Activated CD8-positive, alpha-beta memory T cell treated with anti-CD3 and anti-CD28 coated beads, Interleukin-2, amount 10 ng/mL, durations not matched to agents 7 days and 5 days (primary cell): Measurements from ENCODE around the gene SH3BGRL3. TPM values are rescaled to one million over a fixed set of nuclear protein-coding genes. Genes with fewer than 3 reads are reported as not detected.
"Not testable (repeated sequence)": the region's sequence is repeated elsewhere in the genome, so short reads cannot be mapped to it uniquely, and the experiment has no call there.

Experiments
- ATAC-seq: fragments of 150-1000 bp; cut with Tn5 transposase; one replicate; pipeline ENCODE4 v1.10.0; 2021; ENCODE audit warnings: moderate library complexity
- CTCF ChIA-PET: fragments of 350-600 bp; sonication (Branson Sonifier 250); formaldehyde crosslinking; loops from one replicate; lab custom pipeline; 2021; ENCODE audit warnings: antibody characterized with exemption; lab: Charles Lee
- DNase-seq: peaks from one replicate; pipeline ENCODE4 v3.0.0-alpha.2; 2020
- H3K27ac Mint-ChIP-seq: one replicate; pipeline ENCODE4 v1.8.0; 2021; ENCODE audit warnings: mild to moderate bottlenecking, mixed read lengths
- H3K27me3 Mint-ChIP-seq: one replicate; pipeline ENCODE4 v1.8.0; 2021; ENCODE audit warnings: mixed read lengths
- H3K36me3 Mint-ChIP-seq: one replicate; pipeline ENCODE4 v1.8.0; 2021; ENCODE audit warnings: mild to moderate bottlenecking, mixed read lengths
- H3K4me1 Mint-ChIP-seq: one replicate; pipeline ENCODE4 v1.8.0; 2021; ENCODE audit warnings: mixed read lengths
- H3K4me3 Mint-ChIP-seq: one replicate; pipeline ENCODE4 v1.8.0; 2021; ENCODE audit warnings: mild to moderate bottlenecking, moderate library complexity, mixed read lengths
- H3K9me3 Mint-ChIP-seq: one replicate; pipeline ENCODE4 v1.8.0; 2022; ENCODE audit warnings: low read depth, mixed read lengths
- total RNA-seq, 2 experiments: library from RNA; stranded (reverse); gene quantifications; one replicate each; pipeline ENCODE4 v1.2.3, GENCODE V29; 2021

Gene SH3BGRL3
- total RNA-seq, 2 experiments from 2014 or later: 562 to 632 TPM

GRCh38 chr1:26317146-26317545, 37.3 kb downstream of the SH3BGRL3 start:
- CTCF ChIA-PET: interaction anchor here (0.9 to 28.6 kb wide), 8 partner anchors 9 to 83 kb away, joined by 3 to 1010 read pairs (median 7); partner anchors contain the start of genes CEP85, SH3BGRL3 and UBXN11
- peaks cover 34% of the 10 kb centered on the region for H3K36me3 Mint-ChIP-seq
- H3K9me3 Mint-ChIP-seq: no peaks in the 10 kb centered on the region
- H3K4me1 Mint-ChIP-seq: peaks cover 70% of the 10 kb centered on the region
- DNase-seq (no peak), ATAC-seq (no peak)
- H3K27ac Mint-ChIP-seq: peak overlapping the region; percentile 69
- H3K4me3 Mint-ChIP-seq: peak overlapping the region; percentile 97
- H3K27me3 Mint-ChIP-seq: no peaks in the 10 kb centered on the region

GRCh38 chr1:26317612-26318337, 37.9 kb downstream of the SH3BGRL3 start, which contains the start of gene CD52:
Gene CD52, plus strand, starts transcription at chr1:26317958. Its CDS starts 60 bp downstream, at chr1:26318018.
- CTCF ChIA-PET: interaction anchor here (0.9 to 28.6 kb wide), 17 partner anchors 7 to 148 kb away, joined by 3 to 1010 read pairs (median 5); partner anchors contain the start of genes C1orf232, CEP85, SH3BGRL3 and UBXN11
- Mint-ChIP-seq H3K27me3 (no peaks in the 10 kb centered on the region), H3K36me3 (peaks cover 40% of the 10 kb centered on the region), H3K27ac (peak within 1 kb of the TSS; percentile 74), H3K9me3 (no peaks in the 10 kb centered on the region), H3K4me3 (peak within 1 kb of the TSS; percentile 97), H3K4me1 (peaks cover 75% of the 10 kb centered on the region)
- ATAC-seq (peak; percentile 83), DNase-seq (peak; percentile 92)

- ATAC-seq (no peak), DNase-seq (peak; percentile 70)
- H3K36me3 Mint-ChIP-seq: peaks cover 46% of the 10 kb centered on the region
- H3K27ac Mint-ChIP-seq: peak overlapping the region; percentile 69
- H3K27me3 Mint-ChIP-seq: no peaks in the 10 kb centered on the region
- peaks cover 75% of the 10 kb centered on the region for H3K4me1 Mint-ChIP-seq
- CTCF ChIA-PET: interaction anchor here (1.0 to 28.6 kb wide), 19 partner anchors 8 to 149 kb away, joined by 3 to 1010 read pairs (median 5); partner anchors contain the start of genes C1orf232, CEP85, SH3BGRL3 and UBXN11
- H3K4me3 Mint-ChIP-seq: peak overlapping the region; percentile 97
- no peaks in the 10 kb centered on the region for H3K9me3 Mint-ChIP-seq
Measured at GRCh38 chr1:26318338-26319064, 38.6 kb downstream of the SH3BGRL3 start.

- CTCF ChIA-PET: interaction anchor here (0.9 to 28.6 kb wide), 26 partner anchors 9 to 277 kb away, joined by 3 to 1010 read pairs (median 6); partner anchors contain the start of genes C1orf232, CEP85, DHDDS and SH3BGRL3
- ATAC-seq: peak; percentile 8
- DNase-seq: no peak
- peak overlapping the region; percentile 97 for H3K4me3 Mint-ChIP-seq
- peaks cover 55% of the 10 kb centered on the region for H3K4me1 Mint-ChIP-seq
- H3K27me3 Mint-ChIP-seq: no peaks in the 10 kb centered on the region
- H3K27ac Mint-ChIP-seq: peak overlapping the region; percentile 95
- peaks cover 56% of the 10 kb centered on the region for H3K36me3 Mint-ChIP-seq
- no peaks in the 10 kb centered on the region for H3K9me3 Mint-ChIP-seq
Measured at GRCh38 chr1:26320896-26321295, 41.0 kb downstream of the SH3BGRL3 start.

- Mint-ChIP-seq H3K36me3 (peaks cover 56% of the 10 kb centered on the region), H3K9me3 (no peaks in the 10 kb centered on the region), H3K27me3 (no peaks in the 10 kb centered on the region), H3K4me3 (peak overlapping the region; percentile 73), H3K4me1 (peaks cover 49% of the 10 kb centered on the region), H3K27ac (peak overlapping the region; percentile 95)
- ATAC-seq (peak; percentile 74), DNase-seq (peak; percentile 97)
- CTCF ChIA-PET: interaction anchor here (0.6 to 28.6 kb wide), 40 partner anchors 8 to 179 kb away, joined by 3 to 1010 read pairs (median 5); partner anchors contain the start of genes C1orf232, CEP85, DHDDS and SH3BGRL3
Measured at GRCh38 chr1:26321315-26322041, 41.6 kb downstream of the SH3BGRL3 start.

GRCh38 chr1:26322042-26322331, 42.1 kb downstream of the SH3BGRL3 start:
- Mint-ChIP-seq H3K9me3 (no peaks in the 10 kb centered on the region), H3K4me3 (no peak overlapping the region), H3K36me3 (peaks cover 56% of the 10 kb centered on the region), H3K27ac (peak overlapping the region; percentile 95), H3K4me1 (peaks cover 45% of the 10 kb centered on the region), H3K27me3 (no peaks in the 10 kb centered on the region)
- CTCF ChIA-PET: interaction anchor here (0.6 to 28.6 kb wide), 35 partner anchors 8 to 180 kb away, joined by 3 to 1010 read pairs (median 5); partner anchors contain the start of genes C1orf232, CEP85, DHDDS and SH3BGRL3
- ATAC-seq: no peak
- no peak for DNase-seq

- no peak for ATAC-seq
- peaks cover 47% of the 10 kb centered on the region for H3K36me3 Mint-ChIP-seq
- no peaks in the 10 kb centered on the region for H3K9me3 Mint-ChIP-seq
- DNase-seq: no peak
- H3K27me3 Mint-ChIP-seq: no peaks in the 10 kb centered on the region
- peaks cover 36% of the 10 kb centered on the region for H3K4me1 Mint-ChIP-seq
- H3K4me3 Mint-ChIP-seq: no peak overlapping the region
- no peak overlapping the region for H3K27ac Mint-ChIP-seq
- CTCF ChIA-PET: interaction anchor here (0.9 to 28.6 kb wide), 7 partner anchors 13 to 159 kb away, joined by 3 to 1010 read pairs (median 8); partner anchors contain the start of gene SH3BGRL3
Measured at GRCh38 chr1:26323382-26323781, 43.5 kb downstream of the SH3BGRL3 start.

GRCh38 chr1:26324550-26324949, 44.7 kb downstream of the SH3BGRL3 start:
- DNase-seq (no peak), ATAC-seq (no peak)
- H3K9me3 Mint-ChIP-seq: no peaks in the 10 kb centered on the region
- H3K36me3 Mint-ChIP-seq: peaks cover 37% of the 10 kb centered on the region
- H3K4me3 Mint-ChIP-seq: no peak overlapping the region
- H3K27me3 Mint-ChIP-seq: no peaks in the 10 kb centered on the region
- H3K4me1 Mint-ChIP-seq: peaks cover 34% of the 10 kb centered on the region
- no peak overlapping the region for H3K27ac Mint-ChIP-seq
- CTCF ChIA-PET: interaction anchor here (1.3 kb wide), 1 partner anchor 39 kb away, joined by 3 read pairs; no protein-coding TSS in a partner anchor

- H3K27me3 Mint-ChIP-seq: no peaks in the 10 kb centered on the region
- peaks cover 6% of the 10 kb centered on the region for H3K4me1 Mint-ChIP-seq
- no peaks in the 10 kb centered on the region for H3K9me3 Mint-ChIP-seq
Measured at GRCh38 chr1:26327956-26328362, 48.1 kb downstream of the SH3BGRL3 start.

GRCh38 chr1:26328597-26328996, 48.7 kb downstream of the SH3BGRL3 start:
- Mint-ChIP-seq H3K27me3 (no peaks in the 10 kb centered on the region), H3K4me3 (no peak overlapping the region), H3K27ac (no peak overlapping the region), H3K36me3 (peaks cover 9% of the 10 kb centered on the region), H3K4me1 (peaks cover 1% of the 10 kb centered on the region), H3K9me3 (no peaks in the 10 kb centered on the region)
- no peak for DNase-seq
- CTCF ChIA-PET: interaction anchor here (0.6 to 2.7 kb wide), 8 partner anchors 30 to 158 kb away, joined by 3 to 14 read pairs (median 4); partner anchors contain the start of gene ZNF593
- no peak for ATAC-seq

More at GRCh38 chr1:26327956-26328362, 48.1 kb downstream of the SH3BGRL3 start:
- no peak for ATAC-seq
- CTCF ChIA-PET: interaction anchor here (0.9 to 2.7 kb wide), 9 partner anchors 31 to 158 kb away, joined by 3 to 19 read pairs (median 4); partner anchors contain the start of gene ZNF593
- Mint-ChIP-seq H3K4me3 (no peak overlapping the region), H3K27ac (no peak overlapping the region), H3K36me3 (peaks cover 14% of the 10 kb centered on the region)
- no peak for DNase-seq

GRCh38 chr1:26329380-26329779, 49.5 kb downstream of the SH3BGRL3 start:
- not testable (repeated sequence) for H3K27ac Mint-ChIP-seq, H3K27me3 Mint-ChIP-seq, H3K4me1 Mint-ChIP-seq, H3K36me3 Mint-ChIP-seq, DNase-seq, H3K9me3 Mint-ChIP-seq, H3K4me3 Mint-ChIP-seq, ATAC-seq
- CTCF ChIA-PET: interaction anchor here (0.6 to 2.7 kb wide), 9 partner anchors 8 to 88 kb away, joined by 3 to 14 read pairs (median 3); no protein-coding TSS in a partner anchor

GRCh38 chr1:26330276-26330675, 50.4 kb downstream of the SH3BGRL3 start:
- ATAC-seq (no peak), DNase-seq (no peak)
- CTCF ChIA-PET: interaction anchor here (0.7 to 1.6 kb wide), 6 partner anchors 8 to 62 kb away, joined by 3 to 8 read pairs (median 4); no protein-coding TSS in a partner anchor
- Mint-ChIP-seq H3K27ac (no peak overlapping the region), H3K27me3 (peaks cover 2% of the 10 kb centered on the region), H3K4me1 (peaks cover 5% of the 10 kb centered on the region), H3K4me3 (no peak overlapping the region), H3K36me3 (peaks cover 2% of the 10 kb centered on the region), H3K9me3 (no peaks in the 10 kb centered on the region)
